Esophagus squamous epithelium (tissue), 4 donors: ENCODE measurements around the gene CSTPP1.

Source experiments
- CTCF ChIP-seq, 6 experiments: fragments of 450-650 bp in 4 of 6; fragments of 200-600 bp in 2 of 6; sonication (generic) in 2 of 6; IDR thresholded peaks; one replicate each; pipeline ENCODE4 v1.5.1; 2016 to 2019; ENCODE audit warnings: antibody characterized with exemption in 6 of 6, mild to moderate bottlenecking in 4 of 6, moderate library complexity in 4 of 6
- POLR2A ChIP-seq, 4 donors: fragments of 450-650 bp; IDR thresholded peaks; one replicate each; pipeline ENCODE4 v1.6.1; 2017; ENCODE audit warnings: antibody characterized with exemption in 4 of 4, mild to moderate bottlenecking in 4 of 4, moderate library complexity in 3 of 4

- TF ChIP-seq CTCF (IDR thresholded peaks at IDR 0.05) = no peak
- no peak for TF ChIP-seq POLR2A (IDR thresholded peaks at IDR 0.05)
These were observed 236.3 kb downstream of the CSTPP1 start for GRCh38 chr11:47172740-47173336.
